BJ (cell line): ENCODE measurements around the gene KRTAP4-9. TPM values are rescaled to one million over a fixed set of nuclear protein-coding genes. Genes with fewer than 3 reads are reported as not detected.
"Not testable (repeated sequence)": the region's sequence is repeated elsewhere in the genome, so short reads cannot be mapped to it uniquely, and the experiment has no call there.

Experiments used
- CTCF ChIA-PET: fragments of 350-600 bp; formaldehyde crosslinking; extraction: SDS; loops from one replicate; lab custom pipeline; 2021; ENCODE audit warnings: antibody characterized with exemption, inconsistent platforms; lab: Yijun Ruan, JAX
- POLR2A ChIA-PET: fragments of 300-600 bp; sonication (Branson Sonifier 250); formaldehyde crosslinking; extraction: SDS; loops from one replicate; lab custom pipeline; 2021; ENCODE audit warnings: antibody characterized with exemption; lab: Charles Lee
- DNase-seq: peaks from one replicate; pipeline ENCODE4 v3.0.0-alpha.2; 2011; ENCODE audit warnings: low read depth
- H3K27me3 ChIP-seq: 2 replicates; pipeline ENCODE4 v1.6.0; 2011; ENCODE audit warnings: low read length; ENCODE audit not compliant: control insufficient read depth, insufficient read depth
- H3K36me3 ChIP-seq: 2 replicates; pipeline ENCODE4 v1.5.1; 2011; ENCODE audit warnings: low read length; ENCODE audit not compliant: control insufficient read depth, insufficient read depth
- H3K4me3 ChIP-seq: 2 replicates; pipeline ENCODE4 v1.5.1; 2011; ENCODE audit warnings: low read depth, mild to moderate bottlenecking, control low read depth, low read length
- CTCF ChIP-seq: IDR thresholded peaks from 2 replicates; pipeline ENCODE4 v1.5.1; 2011; ENCODE audit warnings: low read depth, mild to moderate bottlenecking, control low read depth, inconsistent platforms, low read length, moderate library complexity; ENCODE audit not compliant: insufficient read depth
- polyA plus RNA-seq: library from polyadenylated mRNA; depleted of rRNA; stranded (reverse); fragments of >200 nt; gene quantifications from 2 replicates; pipeline ENCODE4 v1.2.3, GENCODE V29; 2011

KRTAP4-9 gene
- polyA plus RNA-seq, 1 experiment = not detected

- CTCF ChIA-PET = no interaction called here
- TF ChIP-seq CTCF = no peak
- Histone ChIP-seq H3K4me3 (no peak overlapping the region), H3K27me3 (no peaks in the 10 kb centered on the region), H3K36me3 (no peaks in the 10 kb centered on the region)
- POLR2A ChIA-PET = interaction anchor here (0.6 kb wide), 1 partner anchor 236 kb away, joined by 3 read pairs; no protein-coding TSS in a partner anchor
- DNase-seq = no peak
These were observed 26.8 kb downstream of the KRTAP4-9 start for GRCh38 chr17:41131979-41132378.

GRCh38 chr17:41133880-41134735 lies 28.9 kb downstream of the KRTAP4-9 start:
- Histone ChIP-seq H3K27me3 (no peaks in the 10 kb centered on the region), H3K4me3 (no peak overlapping the region), H3K36me3 (no peaks in the 10 kb centered on the region)
- ChIA-PET CTCF (interaction anchor here (0.7 kb wide), 1 partner anchor 248 kb away, joined by 3 read pairs; no protein-coding TSS in a partner anchor), POLR2A (interaction anchor here (0.6 kb wide), 1 partner anchor 78 kb away, joined by 3 read pairs; no protein-coding TSS in a partner anchor)
- no peak for TF ChIP-seq CTCF
- no peak for DNase-seq

DNA sequence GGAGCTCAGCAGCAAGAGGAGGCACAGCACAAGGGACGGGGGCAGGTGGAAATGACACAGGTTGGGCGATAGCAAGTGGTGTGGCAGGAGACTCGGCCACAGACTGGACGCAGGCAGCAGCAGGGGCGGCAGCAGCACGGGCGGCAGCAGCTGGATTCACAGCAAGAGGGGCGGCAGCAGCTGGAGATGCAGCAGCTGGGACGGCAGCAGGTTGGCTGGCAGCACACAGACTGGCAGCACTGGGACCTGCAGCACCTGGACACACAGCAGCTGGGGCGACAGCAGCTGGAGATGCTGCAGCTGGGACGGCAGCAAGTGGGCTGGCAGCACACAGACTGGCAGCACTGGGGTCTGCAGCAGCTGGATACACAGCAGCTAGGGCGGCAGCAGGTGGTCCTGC lies 34.7 kb downstream of the KRTAP4-9 start:
- H3K4me3 ChIP-seq, POLR2A ChIA-PET, H3K36me3 ChIP-seq, H3K27me3 ChIP-seq, DNase-seq: not testable (repeated sequence)
- CTCF ChIA-PET = interaction anchor here (0.7 kb wide), 1 partner anchor 410 kb away, joined by 3 read pairs; no protein-coding TSS in a partner anchor

DNA sequence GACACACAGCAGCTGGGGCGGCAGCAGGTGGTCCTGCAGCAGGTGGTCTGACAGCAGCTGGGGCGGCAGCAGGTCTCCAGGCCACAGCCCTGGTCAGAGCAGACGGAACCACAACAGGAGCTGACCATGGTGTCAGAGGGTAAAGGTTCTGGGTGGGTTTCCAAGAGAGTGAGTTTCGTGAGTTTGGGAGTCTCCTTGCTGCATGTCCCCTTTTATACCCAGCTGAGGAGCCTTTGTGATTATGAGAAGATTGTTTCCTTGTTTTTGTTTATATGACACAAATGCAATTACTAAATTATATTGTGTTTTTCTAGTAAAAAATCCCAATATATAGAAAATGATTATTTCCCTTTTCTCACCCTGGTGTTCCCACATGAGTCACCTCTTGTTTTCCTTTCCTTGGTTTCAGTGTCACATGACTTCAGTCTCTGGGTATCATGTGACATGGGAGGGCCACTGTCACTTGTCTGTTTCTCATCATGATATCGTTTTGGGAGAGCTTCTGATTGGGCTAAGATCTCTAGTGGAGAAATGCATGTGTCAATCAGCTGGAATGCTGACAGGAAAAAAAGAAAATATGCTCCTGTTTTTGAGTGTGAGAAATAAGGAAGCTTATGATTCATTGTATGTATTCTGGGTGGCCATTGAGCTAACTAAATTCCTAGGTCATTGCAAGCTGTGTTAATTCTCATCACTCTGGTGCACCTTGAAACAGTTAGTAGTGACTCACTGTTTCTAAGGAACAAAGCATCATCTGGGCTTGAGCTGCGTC lies 35.4 kb downstream of the KRTAP4-9 start, which contains the start of gene KRTAP4-6:
TSS of gene KRTAP4-6 (minus strand) at position 185 of the 772 bp plus-strand sequence. CDS start at position 128, 57 bp downstream.
- no peak for TF ChIP-seq CTCF
- CTCF ChIA-PET = no interaction called here
- peak; percentile 60 for DNase-seq
- POLR2A ChIA-PET = no interaction called here
- no peaks in the 10 kb centered on the region for H3K36me3 ChIP-seq
- H3K27me3 ChIP-seq = no peaks in the 10 kb centered on the region
- no peak within 1 kb of the TSS for H3K4me3 ChIP-seq

DNA sequence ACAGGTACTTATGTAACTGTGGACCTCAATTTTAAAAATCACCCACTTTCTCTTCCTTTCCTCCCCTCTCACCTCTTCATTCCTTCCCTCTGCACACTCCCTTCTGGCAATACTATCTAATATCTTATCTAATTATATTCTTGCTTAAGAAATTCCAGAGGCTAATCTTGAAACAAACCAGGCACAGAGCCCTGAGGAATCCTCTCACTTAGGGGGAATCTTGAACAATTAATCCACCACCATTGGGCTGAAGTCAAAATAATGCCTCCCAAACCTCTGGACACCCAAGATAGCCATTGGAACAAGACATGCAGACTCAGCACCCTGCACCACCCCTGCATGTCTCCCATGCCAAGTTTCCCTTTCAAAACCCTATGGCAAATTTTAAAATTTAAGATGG lies 36.2 kb downstream of the KRTAP4-9 start:
- ChIA-PET POLR2A (no interaction called here), CTCF (interaction anchor here (0.6 kb wide), 1 partner anchor 270 kb away, joined by 3 read pairs; no protein-coding TSS in a partner anchor)

More for the DNA sequence above, 36.2 kb downstream of the KRTAP4-9 start:
- H3K36me3 ChIP-seq = no peaks in the 10 kb centered on the region
- no peak overlapping the region for H3K4me3 ChIP-seq
- TF ChIP-seq CTCF = no peak
- H3K27me3 ChIP-seq = no peaks in the 10 kb centered on the region
- no peak for DNase-seq
